Right atrium auricular region (tissue), 2 donors: ENCODE results near the gene BCL11A. TPM values are rescaled to one million over a fixed set of nuclear protein-coding genes. Genes with fewer than 3 reads are reported as not detected.

Source experiments
- DNase-seq: peaks from one replicate; pipeline ENCODE4 v3.0.0-alpha.2; 2019; ENCODE audit warnings: low spot score
- H3K27ac ChIP-seq, 2 donors: fragments of 200-600 bp; sonication (generic); 1 replicate in 1 of 2; 2 replicates in 1 of 2; pipeline ENCODE4 v1.5.1; 2016 to 2019
- H3K27me3 ChIP-seq, 2 donors: fragments of 200-600 bp; sonication (generic); one replicate each; pipeline versions ENCODE4 v1.5.1 to v1.6.0; 2017 to 2019
- H3K36me3 ChIP-seq: fragments of 200-600 bp; sonication (generic); one replicate; pipeline ENCODE4 v1.5.1; 2016
- H3K4me1 ChIP-seq, 2 donors: fragments of 200-600 bp; sonication (generic); one replicate each; pipeline versions ENCODE4 v1.5.1 to v1.6.0; 2017 to 2019
- H3K4me3 ChIP-seq, 2 donors: fragments of 200-600 bp; sonication (generic); 1 replicate in 1 of 2; 2 replicates in 1 of 2; pipeline ENCODE4 v1.5.1; 2017 to 2019; ENCODE audit warnings: mild to moderate bottlenecking in 1 of 2, moderate library complexity in 1 of 2
- H3K9me3 ChIP-seq, 2 donors: fragments of 200-600 bp; sonication (generic); one replicate each; pipeline ENCODE4 v1.5.1; 2019
- total RNA-seq, 2 donors: library from RNA; depleted of rRNA; stranded (reverse); fragments of >200 nt; gene quantifications; one replicate each; pipeline ENCODE4 v1.1.0, GENCODE V29; 2016
- TF ChIP-seq, protein P1 (sequence below), 2 donors: fragments of 200-600 bp; sonication (generic); IDR thresholded peaks; one replicate each; pipeline ENCODE4 v1.5.1; 2019; ENCODE audit warnings: antibody characterized with exemption in 2 of 2

The BCL11A gene
- total RNA-seq, 2 donors from 2014 or later: 2.2 to 3.3 TPM

- DNase-seq: no peak
- Histone ChIP-seq H3K4me3 (no peak overlapping the region), H3K9me3 (no peaks in the 10 kb centered on the region), H3K27ac (no peak overlapping the region), H3K4me1 (peaks cover 0 to 7% of the 10 kb centered on the region in 2 donors), H3K36me3 (no peaks in the 10 kb centered on the region), H3K27me3 (no peaks in the 10 kb centered on the region)
- TF ChIP-seq, protein P1, sequence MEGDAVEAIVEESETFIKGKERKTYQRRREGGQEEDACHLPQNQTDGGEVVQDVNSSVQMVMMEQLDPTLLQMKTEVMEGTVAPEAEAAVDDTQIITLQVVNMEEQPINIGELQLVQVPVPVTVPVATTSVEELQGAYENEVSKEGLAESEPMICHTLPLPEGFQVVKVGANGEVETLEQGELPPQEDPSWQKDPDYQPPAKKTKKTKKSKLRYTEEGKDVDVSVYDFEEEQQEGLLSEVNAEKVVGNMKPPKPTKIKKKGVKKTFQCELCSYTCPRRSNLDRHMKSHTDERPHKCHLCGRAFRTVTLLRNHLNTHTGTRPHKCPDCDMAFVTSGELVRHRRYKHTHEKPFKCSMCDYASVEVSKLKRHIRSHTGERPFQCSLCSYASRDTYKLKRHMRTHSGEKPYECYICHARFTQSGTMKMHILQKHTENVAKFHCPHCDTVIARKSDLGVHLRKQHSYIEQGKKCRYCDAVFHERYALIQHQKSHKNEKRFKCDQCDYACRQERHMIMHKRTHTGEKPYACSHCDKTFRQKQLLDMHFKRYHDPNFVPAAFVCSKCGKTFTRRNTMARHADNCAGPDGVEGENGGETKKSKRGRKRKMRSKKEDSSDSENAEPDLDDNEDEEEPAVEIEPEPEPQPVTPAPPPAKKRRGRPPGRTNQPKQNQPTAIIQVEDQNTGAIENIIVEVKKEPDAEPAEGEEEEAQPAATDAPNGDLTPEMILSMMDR (IDR thresholded peaks at IDR 0.05): no peak
Measured at GRCh38 chr2:60408811-60409530, 144.5 kb downstream of the BCL11A start.

DNA sequence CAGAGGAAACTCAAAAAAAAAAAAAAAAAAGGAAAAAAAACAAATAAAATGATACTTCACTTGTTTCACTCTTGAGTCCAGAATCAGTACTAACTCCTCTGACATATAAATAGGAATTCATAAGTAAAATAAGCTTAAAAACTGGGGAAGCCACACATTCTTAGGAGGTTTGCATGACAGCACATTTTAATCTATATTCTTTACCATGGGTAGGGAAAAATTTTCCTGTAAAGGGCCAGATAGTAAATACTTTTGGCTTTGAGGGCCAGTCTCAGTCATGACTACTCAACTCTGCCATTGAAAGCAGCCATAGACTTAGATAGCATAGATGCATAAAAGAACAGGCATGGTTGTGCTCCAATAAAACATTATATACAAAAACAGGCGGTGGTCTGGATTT lies 145.2 kb downstream of the BCL11A start:
- no peak for DNase-seq
- TF ChIP-seq, protein P1 (IDR thresholded peaks at IDR 0.05): no peak

GRCh38 chr2:60407398-60407797 lies 146.1 kb downstream of the BCL11A start:
- Histone ChIP-seq H3K27ac (no peak overlapping the region), H3K4me3 (no peak overlapping the region), H3K9me3 (no peaks in the 10 kb centered on the region), H3K27me3 (no peaks in the 10 kb centered on the region), H3K36me3 (no peaks in the 10 kb centered on the region), H3K4me1 (peaks cover 0 to 7% of the 10 kb centered on the region in 2 donors)
- TF ChIP-seq, protein P1 (IDR thresholded peaks at IDR 0.05): no peak
- no peak for DNase-seq

More for the DNA sequence above, 145.2 kb downstream of the BCL11A start:
- Histone ChIP-seq H3K27ac (no peak overlapping the region), H3K4me3 (no peak overlapping the region), H3K9me3 (no peaks in the 10 kb centered on the region), H3K36me3 (no peaks in the 10 kb centered on the region), H3K4me1 (peaks cover 0 to 7% of the 10 kb centered on the region in 2 donors), H3K27me3 (no peaks in the 10 kb centered on the region)

DNA sequence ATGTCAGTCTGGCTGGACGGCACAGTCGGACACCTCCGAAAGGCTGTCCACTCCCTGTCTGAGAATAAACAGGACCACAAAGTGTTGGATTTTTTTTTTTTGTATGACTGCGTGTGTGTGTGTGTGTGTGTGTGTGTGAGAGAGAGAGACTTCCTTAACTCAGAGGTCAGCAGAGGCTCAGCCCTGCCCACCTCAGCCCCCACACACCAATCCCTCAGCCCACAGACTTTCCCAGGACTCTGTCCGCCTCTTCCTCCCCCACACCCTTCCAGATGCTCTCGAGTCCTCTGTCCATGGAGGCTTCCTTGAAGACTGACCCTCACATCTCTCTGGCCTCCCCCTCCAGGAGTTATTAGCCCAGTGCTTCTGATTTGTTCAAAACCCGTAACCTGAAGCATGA lies 147.3 kb downstream of the BCL11A start:
- no peak for DNase-seq

DNA sequence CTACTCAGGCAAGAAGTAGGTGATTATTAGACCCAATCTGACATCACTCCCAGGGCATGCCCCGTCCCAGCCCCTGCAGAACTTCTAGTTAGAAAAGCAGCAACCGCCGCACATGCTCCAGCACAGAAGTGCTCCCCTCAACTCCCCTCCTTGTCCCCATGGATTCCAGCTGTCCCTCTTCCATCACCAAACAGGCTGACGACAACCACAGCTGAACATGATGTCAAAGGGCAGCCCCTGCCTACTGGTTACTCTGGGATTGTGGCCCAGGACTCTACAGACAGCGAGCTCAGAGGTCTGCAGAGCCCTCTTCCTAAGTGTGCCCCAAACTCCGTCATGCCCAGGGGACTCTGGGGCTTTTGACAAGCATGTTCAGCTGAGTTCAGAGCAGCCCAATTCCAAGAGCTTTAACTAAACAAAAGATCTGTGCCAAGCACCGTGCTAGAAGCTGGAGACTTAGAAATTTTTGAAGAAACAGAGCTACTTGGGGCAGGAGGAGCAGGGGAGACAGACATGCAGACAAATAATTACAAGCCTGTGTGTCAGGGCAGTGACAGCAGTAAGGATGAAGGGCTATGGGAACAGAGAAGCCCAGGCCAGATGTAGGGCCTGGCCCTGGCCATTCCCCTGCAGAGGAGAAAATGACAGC lies 148.1 kb downstream of the BCL11A start:
- Histone ChIP-seq H3K36me3 (no peaks in the 10 kb centered on the region), H3K4me3 (no peak overlapping the region), H3K4me1 (peaks cover 0 to 7% of the 10 kb centered on the region in 2 donors), H3K27me3 (no peaks in the 10 kb centered on the region), H3K9me3 (no peaks in the 10 kb centered on the region), H3K27ac (no peak overlapping the region)
- DNase-seq: no peak
- TF ChIP-seq, protein P1 (IDR thresholded peaks at IDR 0.05): no peak

More for the DNA sequence above, 147.3 kb downstream of the BCL11A start:
- Histone ChIP-seq H3K4me1 (peaks cover 0 to 7% of the 10 kb centered on the region in 2 donors), H3K27ac (no peak overlapping the region), H3K9me3 (no peaks in the 10 kb centered on the region), H3K27me3 (no peaks in the 10 kb centered on the region), H3K4me3 (no peak overlapping the region), H3K36me3 (no peaks in the 10 kb centered on the region)
- TF ChIP-seq, protein P1 (IDR thresholded peaks at IDR 0.05): no peak

Other genes starting within 250 kb of the BCL11A start
- gene PAPOLG, start 202.6 kb upstream of the BCL11A start, total RNA-seq: 10 to 100 TPM in 1 of 2 donors, 1 to 10 TPM in 1; 9.4 to 10.6 TPM